ENCODE data around the gene INTS1. TPM values are rescaled to one million over a fixed set of nuclear protein-coding genes. Genes with fewer than 3 reads are reported as not detected.

Gene INTS1
- total RNA-seq, 1 donor from 2014 or later, result 81.9 TPM

DNA sequence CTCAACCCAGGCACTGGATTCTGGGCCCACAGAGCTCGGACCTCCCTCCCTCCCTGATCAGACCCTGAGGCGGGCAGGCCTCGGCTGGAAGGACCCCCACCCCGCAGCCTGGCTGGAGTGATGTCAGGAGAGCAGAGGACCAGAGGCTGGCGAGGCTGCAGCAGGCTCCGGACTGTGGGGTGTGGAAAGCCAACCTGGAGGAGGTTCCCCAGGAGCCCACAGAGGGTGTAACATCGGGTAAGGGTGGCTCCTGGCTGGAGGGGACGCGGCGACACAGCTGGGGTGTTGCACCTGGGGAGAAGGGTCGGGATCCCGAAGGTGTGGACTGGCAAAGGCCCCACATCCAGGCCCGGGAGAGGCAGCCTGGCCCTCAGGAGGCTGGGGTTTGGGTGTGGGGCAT lies 36.0 kb downstream of the INTS1 start:
- Mint-ChIP-seq H3K9me3 (ENCODE audit: unreplicated experiment) (no peaks in the 10 kb centered on the region), H3K36me3 (ENCODE audit: low read depth, unreplicated experiment) (no peaks in the 10 kb centered on the region), H3K27me3 (ENCODE audit: low read depth, unreplicated experiment) (no peaks in the 10 kb centered on the region), H3K27ac (ENCODE audit: unreplicated experiment) (no peak overlapping the region), H3K4me3 (ENCODE audit: unreplicated experiment) (no peak overlapping the region), H3K4me1 (ENCODE audit: low read depth, unreplicated experiment) (no peaks in the 10 kb centered on the region)
- H3K4me3 ChIP-seq (ENCODE audit: insufficient read depth, low read depth, low read length), result no peak overlapping the region
- no peak overlapping the region for H2AFZ ChIP-seq (ENCODE audit: low read depth, low read length)
- no peak for TF ChIP-seq EZH2 (IDR thresholded peaks at IDR 0.05; ENCODE audit: insufficient read depth, low read length)
- TF ChIP-seq, protein P1, sequence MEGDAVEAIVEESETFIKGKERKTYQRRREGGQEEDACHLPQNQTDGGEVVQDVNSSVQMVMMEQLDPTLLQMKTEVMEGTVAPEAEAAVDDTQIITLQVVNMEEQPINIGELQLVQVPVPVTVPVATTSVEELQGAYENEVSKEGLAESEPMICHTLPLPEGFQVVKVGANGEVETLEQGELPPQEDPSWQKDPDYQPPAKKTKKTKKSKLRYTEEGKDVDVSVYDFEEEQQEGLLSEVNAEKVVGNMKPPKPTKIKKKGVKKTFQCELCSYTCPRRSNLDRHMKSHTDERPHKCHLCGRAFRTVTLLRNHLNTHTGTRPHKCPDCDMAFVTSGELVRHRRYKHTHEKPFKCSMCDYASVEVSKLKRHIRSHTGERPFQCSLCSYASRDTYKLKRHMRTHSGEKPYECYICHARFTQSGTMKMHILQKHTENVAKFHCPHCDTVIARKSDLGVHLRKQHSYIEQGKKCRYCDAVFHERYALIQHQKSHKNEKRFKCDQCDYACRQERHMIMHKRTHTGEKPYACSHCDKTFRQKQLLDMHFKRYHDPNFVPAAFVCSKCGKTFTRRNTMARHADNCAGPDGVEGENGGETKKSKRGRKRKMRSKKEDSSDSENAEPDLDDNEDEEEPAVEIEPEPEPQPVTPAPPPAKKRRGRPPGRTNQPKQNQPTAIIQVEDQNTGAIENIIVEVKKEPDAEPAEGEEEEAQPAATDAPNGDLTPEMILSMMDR (IDR thresholded peaks at IDR 0.05; ENCODE audit: insufficient read depth, low read depth, low read length), result no peak
- no peak for FAIRE-seq
- H3K9me3 ChIP-seq (ENCODE audit: insufficient read depth, low read depth, low read length), result no peaks in the 10 kb centered on the region
- no peaks in the 10 kb centered on the region for H3K36me3 ChIP-seq (ENCODE audit: insufficient read depth, low read length)
- no peak overlapping the region for H3K4me2 ChIP-seq (ENCODE audit: low read length)
- no peak overlapping the region for H3K9ac ChIP-seq (ENCODE audit: low read length)
- H3K79me2 ChIP-seq (ENCODE audit: insufficient read depth, low read length), result no peaks in the 10 kb centered on the region
- no peaks in the 10 kb centered on the region for H3K27me3 ChIP-seq (ENCODE audit: insufficient read depth, low read length)
- no peaks in the 10 kb centered on the region for H4K20me1 ChIP-seq (ENCODE audit: insufficient read depth, low read length)
- no peak for DNase-seq (ENCODE audit: low read depth)
- H3K27ac ChIP-seq (ENCODE audit: low read depth, low read length), result no peak overlapping the region
- peaks cover 7% of the 10 kb centered on the region for H3K4me1 ChIP-seq (ENCODE audit: insufficient read depth, low read length)

DNA sequence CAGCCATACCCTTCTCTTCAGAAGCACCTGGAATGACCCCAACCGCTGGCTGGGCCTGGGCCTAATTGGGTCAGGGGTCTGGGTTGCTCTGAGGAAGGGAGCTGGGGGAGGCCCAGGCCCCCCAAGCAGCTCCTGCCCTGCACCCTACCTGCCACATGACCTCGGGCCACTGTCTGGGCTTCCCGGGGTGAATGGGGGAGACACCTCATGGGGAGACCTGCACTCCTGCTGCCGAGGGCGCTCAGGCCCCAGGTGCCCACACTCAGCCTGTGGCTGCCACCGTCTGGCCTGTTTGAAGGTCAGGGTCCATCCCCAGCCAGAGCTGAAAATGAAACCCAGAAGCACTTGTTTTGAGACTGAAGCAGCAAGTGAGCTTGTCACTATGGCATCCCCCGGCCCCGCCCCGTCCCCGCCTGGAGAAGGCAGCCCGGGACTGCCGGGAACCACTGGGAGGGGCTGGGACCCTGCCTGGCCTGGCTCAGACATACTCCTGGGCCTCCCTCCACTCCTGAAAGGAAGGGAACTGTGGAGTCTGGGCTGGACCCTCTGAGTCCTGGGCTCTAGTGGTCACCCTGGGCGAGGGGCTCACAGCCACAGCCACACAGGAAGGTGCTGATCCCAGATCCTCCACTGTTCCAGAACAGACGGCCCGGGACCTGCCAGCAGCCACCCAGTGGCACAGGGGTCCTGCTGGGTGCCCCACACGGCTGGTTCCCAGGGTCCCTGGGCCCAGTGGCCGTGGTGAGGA lies 37.5 kb downstream of the INTS1 start:
- peak overlapping the region; percentile 33 for H3K9ac ChIP-seq (ENCODE audit: low read length)
- H3K27me3 ChIP-seq (ENCODE audit: insufficient read depth, low read length), result no peaks in the 10 kb centered on the region
- no peak overlapping the region for H3K4me3 ChIP-seq (ENCODE audit: insufficient read depth, low read depth, low read length)
- peaks cover 7% of the 10 kb centered on the region for H3K4me1 ChIP-seq (ENCODE audit: insufficient read depth, low read length)
- no peak overlapping the region for H3K27ac Mint-ChIP-seq (ENCODE audit: unreplicated experiment)
- no peaks in the 10 kb centered on the region for H3K4me1 Mint-ChIP-seq (ENCODE audit: low read depth, unreplicated experiment)
- no peak overlapping the region for H3K27ac ChIP-seq (ENCODE audit: low read depth, low read length)
- no peaks in the 10 kb centered on the region for H4K20me1 ChIP-seq (ENCODE audit: insufficient read depth, low read length)
- FAIRE-seq, result no peak
- no peaks in the 10 kb centered on the region for H3K79me2 ChIP-seq (ENCODE audit: insufficient read depth, low read length)
- no peaks in the 10 kb centered on the region for H3K27me3 Mint-ChIP-seq (ENCODE audit: low read depth, unreplicated experiment)
- no peaks in the 10 kb centered on the region for H3K36me3 ChIP-seq (ENCODE audit: insufficient read depth, low read length)
- H3K36me3 Mint-ChIP-seq (ENCODE audit: low read depth, unreplicated experiment), result no peaks in the 10 kb centered on the region
- no peaks in the 10 kb centered on the region for H3K9me3 ChIP-seq (ENCODE audit: insufficient read depth, low read depth, low read length)
- no peaks in the 10 kb centered on the region for H3K9me3 Mint-ChIP-seq (ENCODE audit: unreplicated experiment)
- TF ChIP-seq, protein P1 (IDR thresholded peaks at IDR 0.05; ENCODE audit: insufficient read depth, low read depth, low read length), result no peak
- no peak for TF ChIP-seq EZH2 (IDR thresholded peaks at IDR 0.05; ENCODE audit: insufficient read depth, low read length)
- peak; percentile 42 for DNase-seq (ENCODE audit: low read depth)
- H3K4me3 Mint-ChIP-seq (ENCODE audit: unreplicated experiment), result no peak overlapping the region
- no peak overlapping the region for H3K4me2 ChIP-seq (ENCODE audit: low read length)
- no peak overlapping the region for H2AFZ ChIP-seq (ENCODE audit: low read depth, low read length)

DNA sequence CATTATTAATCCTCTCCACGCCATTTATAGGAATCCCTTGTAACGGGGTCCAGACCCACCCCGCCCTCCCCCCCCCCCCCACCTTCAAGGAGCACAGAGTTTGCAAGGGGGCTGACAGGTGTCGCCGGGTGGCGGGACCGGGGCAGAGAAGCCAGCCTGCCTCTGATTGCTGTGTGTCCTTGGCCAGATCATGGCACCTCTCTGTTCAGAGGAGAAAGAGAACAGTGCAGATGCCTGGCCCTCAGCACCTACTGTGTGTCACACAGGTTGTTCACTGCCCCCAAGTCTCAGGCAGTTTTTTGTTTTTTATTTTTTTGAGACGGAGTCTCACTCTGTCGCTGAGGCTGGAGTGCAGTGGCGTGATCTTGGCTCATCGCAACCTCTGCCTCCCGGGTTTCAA lies 39.5 kb downstream of the INTS1 start:
- Histone ChIP-seq H2AFZ (ENCODE audit: low read depth, low read length) (no peak overlapping the region), H3K79me2 (ENCODE audit: insufficient read depth, low read length) (no peaks in the 10 kb centered on the region), H3K4me3 (ENCODE audit: insufficient read depth, low read depth, low read length) (no peak overlapping the region), H4K20me1 (ENCODE audit: insufficient read depth, low read length) (no peaks in the 10 kb centered on the region), H3K9ac (ENCODE audit: low read length) (no peak overlapping the region), H3K36me3 (ENCODE audit: insufficient read depth, low read length) (no peaks in the 10 kb centered on the region), H3K9me3 (ENCODE audit: insufficient read depth, low read depth, low read length) (no peaks in the 10 kb centered on the region), H3K4me2 (ENCODE audit: low read length) (no peak overlapping the region), H3K27ac (ENCODE audit: low read depth, low read length) (no peak overlapping the region), H3K27me3 (ENCODE audit: insufficient read depth, low read length) (no peaks in the 10 kb centered on the region), H3K4me1 (ENCODE audit: insufficient read depth, low read length) (peaks cover 16% of the 10 kb centered on the region)
- Mint-ChIP-seq H3K27ac (ENCODE audit: unreplicated experiment) (no peak overlapping the region), H3K27me3 (ENCODE audit: low read depth, unreplicated experiment) (no peaks in the 10 kb centered on the region), H3K9me3 (ENCODE audit: unreplicated experiment) (no peaks in the 10 kb centered on the region), H3K4me1 (ENCODE audit: low read depth, unreplicated experiment) (no peaks in the 10 kb centered on the region), H3K4me3 (ENCODE audit: unreplicated experiment) (no peak overlapping the region), H3K36me3 (ENCODE audit: low read depth, unreplicated experiment) (no peaks in the 10 kb centered on the region)
- FAIRE-seq, result no peak
- DNase-seq (ENCODE audit: low read depth), result no peak
- TF ChIP-seq, protein P1 (IDR thresholded peaks at IDR 0.05; ENCODE audit: insufficient read depth, low read depth, low read length), result no peak
- TF ChIP-seq EZH2 (IDR thresholded peaks at IDR 0.05; ENCODE audit: insufficient read depth, low read length), result no peak
